ENCODE measurements around the gene EPM2A.

The EPM2A gene

DNA sequence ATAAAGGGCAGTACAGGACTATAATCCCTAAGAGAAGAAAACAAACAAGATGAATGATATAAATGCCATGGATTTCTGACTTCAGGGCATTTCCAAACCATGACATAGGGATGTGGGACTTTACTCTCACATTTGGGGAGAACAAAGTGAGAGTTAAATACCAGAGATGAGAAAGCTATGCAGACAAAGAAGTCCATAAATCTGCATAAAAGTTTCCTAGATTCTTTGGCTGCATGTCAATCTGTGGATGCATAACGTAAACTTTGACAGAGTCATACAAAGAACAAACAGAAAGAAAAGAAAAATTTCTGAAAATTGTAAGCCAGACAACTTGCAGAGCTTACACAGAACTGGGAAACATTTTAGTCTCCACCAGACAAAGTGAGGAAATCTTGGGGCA lies 11.7 kb downstream of the EPM2A start:
- no peak for DNase-seq (ENCODE audit: low read depth in 2 of 2)
- H3K4me3 ChIP-seq (replicated peaks in 1 of 2; ENCODE audit: low read depth in 2 of 2, low read length in 2 of 2): no peak overlapping the region
- TF ChIP-seq, protein P1, sequence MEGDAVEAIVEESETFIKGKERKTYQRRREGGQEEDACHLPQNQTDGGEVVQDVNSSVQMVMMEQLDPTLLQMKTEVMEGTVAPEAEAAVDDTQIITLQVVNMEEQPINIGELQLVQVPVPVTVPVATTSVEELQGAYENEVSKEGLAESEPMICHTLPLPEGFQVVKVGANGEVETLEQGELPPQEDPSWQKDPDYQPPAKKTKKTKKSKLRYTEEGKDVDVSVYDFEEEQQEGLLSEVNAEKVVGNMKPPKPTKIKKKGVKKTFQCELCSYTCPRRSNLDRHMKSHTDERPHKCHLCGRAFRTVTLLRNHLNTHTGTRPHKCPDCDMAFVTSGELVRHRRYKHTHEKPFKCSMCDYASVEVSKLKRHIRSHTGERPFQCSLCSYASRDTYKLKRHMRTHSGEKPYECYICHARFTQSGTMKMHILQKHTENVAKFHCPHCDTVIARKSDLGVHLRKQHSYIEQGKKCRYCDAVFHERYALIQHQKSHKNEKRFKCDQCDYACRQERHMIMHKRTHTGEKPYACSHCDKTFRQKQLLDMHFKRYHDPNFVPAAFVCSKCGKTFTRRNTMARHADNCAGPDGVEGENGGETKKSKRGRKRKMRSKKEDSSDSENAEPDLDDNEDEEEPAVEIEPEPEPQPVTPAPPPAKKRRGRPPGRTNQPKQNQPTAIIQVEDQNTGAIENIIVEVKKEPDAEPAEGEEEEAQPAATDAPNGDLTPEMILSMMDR (IDR thresholded peaks at IDR 0.05; ENCODE audit: low read depth, low read length): no peak

- H3K4me3 ChIP-seq (replicated peaks in 1 of 2; ENCODE audit: low read depth in 2 of 2, low read length in 2 of 2): no peak overlapping the region
- DNase-seq (ENCODE audit: low read depth in 2 of 2): no peak
Observed at GRCh38 chr6:145722190-145722589, 13.1 kb downstream of the EPM2A start.

DNA sequence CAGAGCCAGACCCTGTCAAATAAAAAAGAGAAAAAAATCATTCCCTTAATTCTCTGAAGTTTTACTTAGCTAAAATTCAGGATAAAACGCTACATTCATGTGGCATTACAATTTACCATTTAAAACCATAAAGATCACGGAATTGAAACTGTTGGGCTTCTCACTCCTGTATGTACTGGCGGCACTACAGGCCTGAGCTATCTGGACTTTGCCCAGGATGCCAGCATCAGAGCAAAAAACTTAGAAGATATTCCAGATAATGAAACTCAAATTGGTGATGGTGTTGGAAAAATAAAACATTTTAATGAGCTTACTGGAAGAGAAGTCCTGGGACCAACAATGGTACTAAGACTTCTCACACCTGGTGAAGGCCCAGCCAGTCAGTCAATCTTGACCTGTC lies 14.2 kb downstream of the EPM2A start:
- H3K4me3 ChIP-seq (replicated peaks in 1 of 2; ENCODE audit: low read depth in 2 of 2, low read length in 2 of 2): no peak overlapping the region
- TF ChIP-seq, protein P1 (IDR thresholded peaks at IDR 0.05; ENCODE audit: low read depth, low read length): no peak
- DNase-seq (ENCODE audit: low read depth in 2 of 2): no peak

More at GRCh38 chr6:145722190-145722589, 13.1 kb downstream of the EPM2A start:
- TF ChIP-seq, protein P1 (IDR thresholded peaks at IDR 0.05; ENCODE audit: low read depth, low read length): no peak

DNA sequence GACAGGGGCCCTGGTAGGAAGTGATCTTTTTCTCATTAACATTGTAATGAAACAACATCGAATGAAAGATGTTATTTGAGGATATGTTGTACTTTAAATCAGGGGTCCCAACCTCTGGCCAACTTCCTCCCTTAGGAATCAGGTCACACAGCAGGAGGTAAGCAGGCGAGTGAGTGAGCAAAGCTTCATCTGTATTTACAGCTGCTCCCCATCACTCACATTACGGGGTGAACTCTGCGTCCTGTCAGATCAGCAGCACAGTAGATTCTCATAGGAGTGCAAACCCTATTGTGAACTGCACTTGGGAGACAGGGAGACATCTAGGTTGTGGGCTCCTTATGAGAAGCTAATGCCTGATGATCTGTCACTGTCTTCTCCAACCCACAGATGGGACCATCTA lies 19.9 kb downstream of the EPM2A start:
- no peak for DNase-seq (ENCODE audit: low read depth in 2 of 2)
- TF ChIP-seq, protein P1 (IDR thresholded peaks at IDR 0.05; ENCODE audit: low read depth, low read length): no peak
- no peak overlapping the region for H3K4me3 ChIP-seq (replicated peaks in 1 of 2; ENCODE audit: low read depth in 2 of 2, low read length in 2 of 2)

DNA sequence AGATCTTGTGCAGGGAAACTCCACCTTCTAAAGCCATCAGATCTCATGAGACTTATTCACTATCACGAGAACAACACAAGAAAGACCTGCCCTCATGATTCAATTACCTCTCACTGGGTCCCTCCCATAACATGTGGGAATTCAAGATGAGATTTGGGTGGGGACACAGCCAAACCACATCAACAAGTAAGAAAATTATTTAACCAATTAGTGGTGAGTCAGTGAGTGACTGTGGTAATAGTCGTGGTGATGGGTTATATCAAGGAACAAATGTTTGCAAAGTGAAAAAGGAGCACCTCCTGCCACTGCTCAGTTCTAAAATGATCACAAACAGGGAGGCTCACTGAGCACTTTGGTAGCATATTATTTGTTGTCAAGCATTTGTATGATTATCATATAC lies 20.6 kb downstream of the EPM2A start:
- no peak for DNase-seq (ENCODE audit: low read depth in 2 of 2)
- TF ChIP-seq, protein P1 (IDR thresholded peaks at IDR 0.05; ENCODE audit: low read depth, low read length): no peak
- no peak overlapping the region for H3K4me3 ChIP-seq (replicated peaks in 1 of 2; ENCODE audit: low read depth in 2 of 2, low read length in 2 of 2)

DNA sequence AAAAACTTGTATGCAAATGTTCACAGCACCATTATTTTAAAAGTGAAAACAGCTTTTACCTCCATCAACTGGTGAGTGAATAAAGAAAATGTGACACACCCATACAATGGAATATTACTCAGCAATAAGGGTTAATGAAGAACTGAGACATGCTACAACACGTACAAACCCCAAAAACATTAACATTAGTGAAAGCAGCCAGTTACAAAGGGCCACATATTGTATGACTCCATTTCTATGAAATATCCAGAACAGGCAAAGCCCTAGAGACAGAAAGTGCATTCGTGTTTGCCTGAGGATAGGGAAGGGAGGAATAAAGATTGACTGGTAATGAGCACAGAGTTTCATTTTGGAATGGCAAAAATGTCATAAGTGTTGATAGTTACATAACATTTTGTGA lies 21.5 kb downstream of the EPM2A start:
- DNase-seq (ENCODE audit: low read depth in 2 of 2): no peak
- no peak overlapping the region for H3K4me3 ChIP-seq (replicated peaks in 1 of 2; ENCODE audit: low read depth in 2 of 2, low read length in 2 of 2)

DNA sequence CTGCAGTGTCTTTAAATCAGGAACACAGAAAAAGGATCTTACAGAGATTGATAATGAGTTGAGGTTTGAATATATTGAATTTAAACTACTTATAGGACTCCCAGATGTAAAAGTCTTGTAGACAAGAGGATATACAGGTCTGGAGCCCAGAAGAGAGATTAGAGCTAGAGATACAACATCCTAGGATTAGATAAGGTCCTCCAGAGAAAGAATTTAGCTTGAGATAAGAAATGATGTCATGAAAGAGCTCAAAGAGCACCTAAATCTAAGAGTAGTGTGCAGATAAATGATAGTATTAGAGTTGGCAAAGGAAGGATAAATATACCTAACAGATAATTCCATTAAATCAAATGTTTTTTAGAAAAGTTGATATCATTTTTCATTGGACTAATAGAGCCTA lies 23.9 kb downstream of the EPM2A start:
- TF ChIP-seq, protein P1 (IDR thresholded peaks at IDR 0.05; ENCODE audit: low read depth, low read length): no peak
- H3K4me3 ChIP-seq (replicated peaks in 1 of 2; ENCODE audit: low read depth in 2 of 2, low read length in 2 of 2): no peak overlapping the region
- no peak for DNase-seq (ENCODE audit: low read depth in 2 of 2)

More for the DNA sequence above, 21.5 kb downstream of the EPM2A start:
- TF ChIP-seq, protein P1 (IDR thresholded peaks at IDR 0.05; ENCODE audit: low read depth, low read length): no peak

Measured in cardiac fibroblast (primary cell).